Right ventricle myocardium inferior (tissue), 1 donor: ENCODE measurements around the gene FAM193A. TPM values are rescaled to one million over a fixed set of nuclear protein-coding genes. Genes with fewer than 3 reads are reported as not detected.
"Not testable (repeated sequence)": the region's sequence is repeated elsewhere in the genome, so short reads cannot be mapped to it uniquely, and the experiment has no call there.

ENCODE experiments used
- ATAC-seq: fragments of 200-7000 bp; cut with Tn5 transposase; one replicate; pipeline ENCODE4 v1.9.1; 2020; ENCODE audit warnings: mild to moderate bottlenecking, moderate library complexity
- DNase-seq: peaks from one replicate; pipeline ENCODE4 v3.0.0; 2021; ENCODE audit errors: missing footprints
- intact Hi-C: fragments of 100-400 bp; cut with DNase I; formaldehyde crosslinking; loops from one replicate; pipeline ENCODE4 v1.11.0; 2022
- total RNA-seq: library from RNA; stranded (reverse); fragmentation: NEBNext Ultra II Directional; extraction: Animal tissue kit (Norgen Biotek cat#: 25700); gene quantifications from one replicate; pipeline ENCODE4 v1.2.1, GENCODE V29; 2021
- donor health status: DM: no; HTN: yes; CAD: no; lungs with severe emphysema.

The FAM193A gene
- total RNA-seq, 1 donor from 2014 or later: 14.9 TPM

DNA sequence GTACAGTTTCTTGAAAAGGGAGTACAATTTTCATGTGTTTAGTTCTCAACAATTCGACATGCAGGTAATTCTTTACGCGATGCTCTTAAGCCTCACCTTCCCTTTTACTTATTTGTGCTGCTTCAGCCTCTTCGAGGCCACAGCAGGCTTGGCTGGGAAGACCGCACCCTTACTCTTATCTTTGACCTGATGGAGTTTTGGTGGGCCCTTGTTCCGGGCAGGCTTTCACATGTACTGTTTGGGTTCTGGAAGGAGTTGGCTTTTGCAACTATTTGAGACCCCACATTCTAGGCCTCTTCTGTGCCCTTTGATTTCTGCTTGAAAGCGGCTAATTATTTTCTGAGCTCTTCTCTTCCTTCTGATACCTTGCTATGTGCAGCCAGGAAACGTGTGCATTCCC is 60.2 kb downstream of the FAM193A start:
- DNase-seq (no peak), ATAC-seq (no peak)
- intact Hi-C loops: no loop called here

GRCh38 chr4:2598511-2599303 is 62.3 kb downstream of the FAM193A start:
- DNase-seq: no peak
- intact Hi-C loops: no loop called here

GRCh38 chr4:2599304-2599654 is 62.8 kb downstream of the FAM193A start:
- intact Hi-C loops: no loop called here
- ATAC-seq (no peak), DNase-seq (no peak)

More at GRCh38 chr4:2598511-2599303, 62.3 kb downstream of the FAM193A start:
- ATAC-seq: peak; percentile 58

DNA sequence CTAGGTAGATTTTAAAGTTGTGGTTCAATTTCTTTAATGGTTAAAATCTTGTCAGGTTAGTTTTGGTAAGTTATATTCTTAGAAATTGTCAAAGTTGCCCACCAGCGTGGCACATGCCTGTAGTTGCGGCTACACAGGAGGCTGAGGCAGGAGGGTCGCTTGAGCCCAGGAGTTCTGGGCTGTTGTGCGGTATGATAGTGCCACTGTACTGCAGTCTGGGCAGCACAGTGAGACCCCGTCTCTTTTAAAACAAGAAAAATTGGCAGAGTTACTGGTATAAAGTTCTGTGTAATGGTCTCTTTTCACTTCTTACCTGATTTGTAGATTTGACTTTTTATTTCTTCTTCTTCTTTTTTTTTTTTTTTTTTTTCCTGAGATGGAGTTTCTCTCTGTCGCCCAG is 64.4 kb downstream of the FAM193A start:
- no peak for ATAC-seq
- intact Hi-C loops: no loop called here
- no peak for DNase-seq

DNA sequence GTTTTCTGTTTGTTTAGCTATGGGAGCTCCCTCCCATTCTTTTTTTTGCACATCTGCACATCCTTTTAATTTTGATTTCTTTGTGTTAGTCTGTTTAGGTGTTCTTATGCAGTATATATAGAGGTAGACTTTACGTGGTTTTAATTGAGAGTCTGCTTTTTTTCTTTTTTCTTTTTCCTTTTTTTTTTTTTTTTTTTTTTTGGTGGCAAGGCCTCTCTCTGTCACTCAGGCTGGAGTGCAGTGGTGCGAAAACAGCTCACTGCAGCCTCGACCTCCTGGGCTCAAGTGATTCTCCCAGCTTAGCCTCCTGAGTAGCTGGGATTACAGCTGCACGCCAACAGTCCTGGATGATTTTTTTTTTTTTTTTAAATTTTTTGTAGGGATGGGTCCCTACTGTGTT is 68.2 kb downstream of the FAM193A start:
- intact Hi-C loops: no loop called here
- DNase-seq (no peak), ATAC-seq (no peak)

DNA sequence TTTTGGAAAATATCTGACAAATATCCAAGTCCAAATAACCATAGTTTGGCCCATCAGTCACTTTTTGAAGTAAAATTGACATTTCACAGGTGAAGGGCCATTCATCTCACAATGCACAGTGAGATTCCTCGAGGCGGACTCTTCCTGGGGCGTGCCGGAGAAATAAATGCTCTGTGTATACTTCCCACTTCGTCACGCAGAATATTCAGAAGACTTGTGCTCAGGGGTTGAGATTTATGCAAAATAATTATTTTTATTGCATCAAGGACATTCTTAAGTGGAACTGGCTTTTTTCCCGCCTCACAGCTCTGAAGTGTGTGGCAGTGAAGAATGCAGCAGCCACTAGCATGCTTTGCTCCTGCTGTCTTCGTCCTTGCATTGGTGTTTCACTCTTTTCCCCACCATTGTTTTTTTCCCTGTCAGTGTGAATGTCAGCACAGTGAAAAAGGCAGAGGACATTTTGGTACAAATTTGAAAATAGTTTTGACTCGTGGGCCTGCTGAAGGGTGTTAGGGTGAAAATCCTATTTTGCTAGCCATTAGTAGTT is 70.6 kb downstream of the FAM193A start:
- intact Hi-C loops: no loop called here
- no peak for DNase-seq
- peak; percentile 35 for ATAC-seq

DNA sequence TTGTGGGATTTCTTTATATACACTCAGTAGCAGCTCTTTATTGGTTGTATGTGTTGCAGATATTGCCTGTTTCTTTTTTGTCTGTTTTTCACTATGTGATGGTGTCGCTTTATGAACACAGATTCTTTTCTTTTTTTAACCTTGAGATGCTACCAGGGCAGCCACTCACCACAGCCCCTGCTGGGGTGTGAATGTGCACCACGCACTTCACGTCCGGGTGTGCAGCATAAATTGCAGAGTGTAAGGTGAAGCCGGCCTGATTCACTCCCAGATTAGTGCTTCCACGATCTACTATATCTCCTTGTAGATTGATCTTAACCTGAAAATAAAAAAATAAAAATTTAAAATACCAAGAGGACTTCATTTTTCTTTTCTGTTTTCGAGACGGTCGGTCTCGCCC is 71.4 kb downstream of the FAM193A start:
- DNase-seq (no peak), ATAC-seq (no peak)

DNA sequence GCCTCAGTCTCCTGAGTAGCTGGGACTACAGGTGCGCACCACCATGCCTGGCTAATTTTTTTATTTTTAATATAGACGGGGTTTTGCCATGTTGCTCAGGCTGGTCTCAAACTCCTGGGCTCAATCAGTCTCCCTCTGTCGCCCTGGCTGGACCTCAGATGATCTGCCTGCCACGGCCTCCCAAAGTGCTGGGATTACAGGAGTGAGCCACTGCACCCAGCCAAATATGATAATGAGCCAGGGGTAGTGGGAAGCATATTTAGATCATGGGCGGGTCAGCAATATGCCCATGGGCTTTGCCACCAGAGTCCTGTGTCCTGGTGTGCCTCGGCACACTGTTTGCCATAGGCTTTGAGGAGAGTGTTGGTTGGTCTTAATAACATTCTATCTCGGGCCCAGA is 71.8 kb downstream of the FAM193A start:
- DNase-seq (no peak), ATAC-seq (peak; percentile 56)
- intact Hi-C loops: no loop called here

More for the DNA sequence above, 71.4 kb downstream of the FAM193A start:
- intact Hi-C loops: no loop called here

DNA sequence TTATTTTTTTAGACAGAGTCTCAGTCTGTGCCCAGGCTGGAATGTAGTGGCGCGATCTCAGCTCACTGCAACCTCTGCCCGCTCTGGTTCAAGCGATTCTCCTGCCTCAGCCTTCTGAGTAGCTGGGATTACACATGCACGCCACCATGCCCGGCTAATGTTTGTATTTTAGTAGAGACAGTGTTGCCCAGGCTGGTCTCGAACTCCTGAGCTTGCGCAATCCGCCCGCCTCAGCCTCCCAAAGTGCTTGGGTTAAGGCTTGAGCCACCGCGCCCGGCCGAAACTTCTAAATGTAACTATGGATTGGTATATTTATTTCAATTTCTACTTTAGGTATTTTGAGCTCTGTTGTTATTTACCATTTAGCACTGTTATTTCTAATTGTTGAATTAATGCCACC is 79.4 kb downstream of the FAM193A start:
- intact Hi-C loops: no loop called here
- ATAC-seq: no peak

DNA sequence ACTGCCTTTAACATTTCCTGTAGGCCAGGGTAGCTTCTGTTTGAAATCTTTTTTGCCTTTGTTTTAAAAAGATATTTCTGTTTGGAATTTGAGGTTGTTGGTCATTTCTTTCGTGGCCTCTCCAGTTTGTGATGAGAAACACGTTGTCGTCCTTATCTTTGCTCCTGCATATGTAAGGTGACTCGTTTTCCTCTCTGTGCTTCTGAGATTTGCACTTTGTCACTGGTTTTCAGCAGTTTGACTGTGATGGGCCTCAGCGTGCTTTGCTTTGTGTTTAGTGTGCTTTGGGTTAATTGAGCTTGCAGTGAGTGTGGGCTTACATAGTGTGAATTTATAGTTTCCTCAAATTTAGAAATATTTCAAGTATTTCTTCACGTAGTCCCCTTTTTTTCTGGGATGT is 81.5 kb downstream of the FAM193A start:
- ATAC-seq (no peak), DNase-seq (no peak)
- intact Hi-C loops: no loop called here

More for the DNA sequence above, 79.4 kb downstream of the FAM193A start:
- DNase-seq: no peak

DNA sequence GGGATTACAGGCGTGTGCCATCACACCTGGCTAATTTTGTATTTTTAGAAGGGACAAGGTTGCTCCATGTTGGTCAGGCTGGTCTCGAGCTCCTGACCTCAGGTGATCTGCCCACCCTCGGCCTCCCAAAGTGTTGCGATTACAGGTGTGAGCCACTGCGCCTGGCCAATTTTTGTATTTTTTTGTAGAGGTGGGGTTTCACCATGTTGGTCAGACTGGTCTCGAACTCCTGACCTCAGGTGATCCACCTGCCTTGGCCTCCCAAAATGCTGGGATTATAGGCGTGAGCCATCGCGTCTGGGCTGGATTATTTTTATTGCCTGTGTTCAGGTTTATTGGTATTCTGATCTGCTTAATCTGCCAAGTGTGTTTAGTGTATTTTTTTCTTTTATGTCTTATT is 82.3 kb downstream of the FAM193A start:
- DNase-seq, intact Hi-C loops, ATAC-seq: not testable (repeated sequence)

DNA sequence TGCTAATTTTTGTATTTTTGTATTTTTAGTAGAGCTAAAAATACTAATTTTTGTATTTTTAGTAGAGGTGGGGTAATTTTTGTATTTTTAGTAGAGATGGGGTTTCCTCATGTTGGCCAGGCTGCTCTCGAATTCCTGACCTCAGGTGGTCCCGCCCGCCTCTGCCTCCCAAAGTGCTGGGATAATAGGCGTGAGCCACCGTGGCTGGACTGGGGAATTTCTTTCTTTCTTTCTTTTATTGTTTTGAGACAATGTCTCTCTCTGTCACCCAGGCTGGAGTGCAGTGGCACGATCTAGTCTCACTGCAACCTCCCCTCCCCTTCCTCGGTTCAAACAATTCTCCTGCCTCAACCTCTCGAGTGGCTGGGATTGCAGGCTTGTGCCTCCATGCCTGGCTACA is 83.0 kb downstream of the FAM193A start:
- no peak for ATAC-seq
- intact Hi-C loops: no loop called here
- no peak for DNase-seq

DNA sequence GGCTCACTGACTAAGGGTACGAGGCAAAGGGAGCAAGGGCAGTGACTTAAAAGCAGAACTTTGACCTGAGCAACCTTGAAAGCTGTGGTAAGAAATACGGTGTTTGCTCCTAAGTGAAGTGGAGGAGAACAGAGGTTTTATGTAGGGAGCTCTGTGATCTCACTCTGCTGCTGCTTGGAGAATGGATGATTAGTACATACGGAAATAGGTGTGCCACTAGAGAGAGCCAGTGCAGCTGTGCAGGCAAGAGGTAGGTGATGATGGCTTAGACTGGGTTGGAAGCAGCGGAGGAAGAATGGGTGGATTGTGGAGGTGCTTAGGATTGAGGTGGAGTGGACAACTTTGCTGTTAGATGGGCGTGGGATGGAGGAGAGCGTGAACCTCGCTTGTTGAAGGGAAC is 85.0 kb downstream of the FAM193A start:
- intact Hi-C loops: loop anchor here (10.0 kb wide), 1 partner anchor 87 kb away; the partner anchor contains the start of gene FAM193A
- no peak for DNase-seq
- no peak for ATAC-seq

- intact Hi-C loops: loop anchor here (10.0 kb wide), 1 partner anchor 89 kb away; the partner anchor contains the start of gene FAM193A
- ATAC-seq: no peak
These were observed 87.0 kb downstream of the FAM193A start for GRCh38 chr4:2623442-2623841.

DNA sequence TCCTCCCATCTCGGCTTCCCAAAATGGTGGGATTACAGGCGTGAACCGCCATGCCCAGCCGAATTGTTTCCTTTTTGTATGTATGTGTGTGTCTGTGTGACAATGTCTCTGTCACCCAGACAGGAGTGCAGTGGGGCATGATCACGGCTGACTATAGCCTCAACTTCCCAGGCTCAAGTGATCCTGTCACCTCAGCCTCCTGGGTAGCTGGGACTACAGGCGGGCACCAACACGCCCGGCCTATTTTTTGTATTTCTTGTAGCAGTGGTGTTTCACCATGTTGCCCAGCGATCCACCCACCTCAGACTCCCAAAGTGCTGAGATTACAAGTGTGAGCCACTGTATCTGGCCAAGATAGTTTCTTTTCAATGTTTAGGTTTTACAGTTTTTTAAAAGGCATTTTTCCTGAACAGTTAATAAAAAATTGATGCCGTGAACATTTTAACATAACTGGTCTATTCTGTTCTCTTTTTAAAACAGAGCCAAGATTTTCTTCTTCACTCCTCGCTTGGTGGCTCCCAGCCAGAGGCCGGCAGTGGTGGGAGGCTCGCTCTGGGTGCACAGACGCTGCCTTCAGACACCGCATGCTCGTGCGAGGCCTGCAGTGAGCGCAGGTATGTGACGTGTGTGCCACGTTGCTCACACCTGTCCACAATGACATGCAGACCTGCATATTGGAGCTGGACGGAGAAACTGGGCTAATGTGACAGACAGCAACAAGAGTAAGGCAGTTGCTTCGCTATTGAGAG is 88.5 kb downstream of the FAM193A start:
- no peak for ATAC-seq
- intact Hi-C loops: loop anchor here (10.0 kb wide), 1 partner anchor 90 kb away; the partner anchor contains the start of gene FAM193A
- no peak for DNase-seq

More at GRCh38 chr4:2623442-2623841, 87.0 kb downstream of the FAM193A start:
- DNase-seq: no peak

- intact Hi-C loops: loop anchor here (10.0 kb wide), 1 partner anchor 91 kb away; the partner anchor contains the start of gene FAM193A
- DNase-seq: no peak
- ATAC-seq: no peak
These were observed 89.8 kb downstream of the FAM193A start for GRCh38 chr4:2626231-2626630.

DNA sequence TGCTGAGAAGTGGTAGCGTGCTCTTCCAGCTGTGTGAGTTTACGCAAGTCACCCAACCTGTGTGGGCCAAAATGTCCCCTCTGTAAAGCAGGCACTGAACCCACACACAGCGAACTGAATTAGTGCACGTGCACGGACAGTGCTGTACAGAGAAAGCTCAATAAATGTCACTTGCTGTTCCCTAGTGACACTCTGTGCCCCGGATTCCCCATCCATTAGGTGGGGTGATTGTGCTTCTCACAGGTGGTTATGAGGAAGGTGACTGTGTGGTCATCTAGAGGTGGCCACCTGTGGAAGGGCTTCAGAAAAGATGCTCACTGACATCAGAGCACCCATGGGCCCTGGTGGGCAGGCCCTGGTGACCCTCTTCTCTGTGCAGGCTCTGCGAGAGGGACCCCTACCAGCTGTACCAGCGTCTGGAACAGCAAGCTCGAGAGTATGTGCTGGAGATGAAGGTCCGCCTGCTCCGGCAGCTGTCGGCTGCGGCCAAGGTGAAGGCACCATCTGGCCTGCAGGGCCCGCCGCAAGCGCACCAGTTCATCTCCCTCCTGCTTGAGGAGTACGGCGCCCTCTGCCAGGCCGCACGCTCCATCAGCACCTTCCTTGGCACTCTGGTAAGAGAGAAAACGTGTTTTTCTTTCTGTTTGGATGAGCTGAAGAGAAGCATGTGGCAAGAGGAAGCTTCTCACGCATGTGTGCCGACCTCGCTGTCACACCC is 94.3 kb downstream of the FAM193A start:
- DNase-seq (no peak), ATAC-seq (peak; percentile 20)
- intact Hi-C loops: no loop called here

DNA sequence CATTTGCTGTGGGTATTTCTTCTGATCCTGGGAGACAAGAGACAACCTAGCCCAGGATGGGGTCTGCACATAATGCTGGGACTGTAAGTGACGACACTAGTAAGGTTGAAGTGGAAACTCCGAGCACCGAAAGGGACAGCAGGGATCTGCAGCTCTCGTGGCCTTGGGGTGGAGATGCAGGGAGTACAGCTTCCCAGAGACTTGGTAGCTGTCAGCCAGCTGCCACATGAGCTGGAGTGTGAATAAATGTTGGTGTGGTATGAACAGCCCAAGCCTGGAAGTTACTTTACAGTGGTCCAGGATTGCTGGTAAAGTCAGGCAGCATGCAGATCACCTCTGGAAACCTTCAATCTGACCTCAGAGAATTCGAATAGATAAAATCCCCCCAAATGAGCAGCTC is 97.6 kb downstream of the FAM193A start:
- DNase-seq (no peak), ATAC-seq (peak; percentile 43)
- intact Hi-C loops: loop anchor here (2.0 kb wide), 1 partner anchor 19 kb away; no protein-coding TSS in a partner anchor

GRCh38 chr4:2636331-2636730 is 99.9 kb downstream of the FAM193A start:
- DNase-seq (no peak), ATAC-seq (no peak)
- intact Hi-C loops: no loop called here
